GM18508 (cell line): Measurements from ENCODE around the gene RAD51.

Source experiments
- ATAC-seq: cut with Tn5 transposase; IDR thresholded peaks from one replicate; pipeline ENCODE4 v1.9.1; 2021; ENCODE audit warnings: moderate number of reproducible peaks; ENCODE audit not compliant: insufficient read depth, unreplicated experiment

The RAD51 gene

GRCh38 chr15:40721701-40722100, 26.7 kb downstream of the RAD51 start:
- no peak for ATAC-seq

GRCh38 chr15:40722354-40722753, 27.4 kb downstream of the RAD51 start:
- no peak for ATAC-seq

- no peak for ATAC-seq
These were observed 28.0 kb downstream of the RAD51 start for GRCh38 chr15:40722934-40723333.

- ATAC-seq: no peak
These were observed 28.9 kb downstream of the RAD51 start for GRCh38 chr15:40723919-40724318.

GRCh38 chr15:40731034-40731433, 36.1 kb downstream of the RAD51 start:
- ATAC-seq: no peak

GRCh38 chr15:40736575-40736974, 41.6 kb downstream of the RAD51 start:
- no peak for ATAC-seq

- ATAC-seq: no peak
These were observed 42.1 kb downstream of the RAD51 start for GRCh38 chr15:40737048-40737447.

GRCh38 chr15:40739047-40739446, 44.1 kb downstream of the RAD51 start:
- ATAC-seq: no peak

GRCh38 chr15:40739854-40740253, 44.9 kb downstream of the RAD51 start:
- no peak for ATAC-seq

GRCh38 chr15:40743485-40743901, 48.5 kb downstream of the RAD51 start:
- no peak for ATAC-seq

GRCh38 chr15:40743921-40744814, 49.2 kb downstream of the RAD51 start:
- no peak for ATAC-seq

GRCh38 chr15:40744815-40745152, 49.8 kb downstream of the RAD51 start:
- no peak for ATAC-seq

- no peak for ATAC-seq
These were observed 52.0 kb downstream of the RAD51 start for GRCh38 chr15:40746916-40747418.

- ATAC-seq: no peak
These were observed 53.0 kb downstream of the RAD51 start for GRCh38 chr15:40747685-40748631.

- no peak for ATAC-seq
These were observed 54.2 kb downstream of the RAD51 start for GRCh38 chr15:40749151-40749630.

- no peak for ATAC-seq
These were observed 55.9 kb downstream of the RAD51 start for GRCh38 chr15:40750885-40751284.

- no peak for ATAC-seq
These were observed 56.8 kb downstream of the RAD51 start for GRCh38 chr15:40751745-40752144.

- ATAC-seq: no peak
These were observed 59.6 kb downstream of the RAD51 start for GRCh38 chr15:40754574-40754882.

GRCh38 chr15:40754883-40755811, 60.2 kb downstream of the RAD51 start, which contains the start of gene RMDN3:
TSS of gene RMDN3 (minus strand) at chr15:40755254. CDS start at chr15:40754783, 471 bp downstream.
- no peak for ATAC-seq

- ATAC-seq: no peak
These were observed 60.8 kb downstream of the RAD51 start for GRCh38 chr15:40755812-40756208.
